Naive thymus-derived CD8-positive, alpha-beta T cell (primary cell): ENCODE data around the gene PFN4. TPM values are rescaled to one million over a fixed set of nuclear protein-coding genes. Genes with fewer than 3 reads are reported as not detected.
A peak's percentile ranks its signal among the peaks of the same experiment; 100 is the strongest.
"Not testable (repeated sequence)": the region's sequence is repeated elsewhere in the genome, so short reads cannot be mapped to it uniquely, and the experiment has no call there.

Source experiments
- ATAC-seq, 2 donors: fragments of 150-1000 bp; cut with Tn5 transposase in 1 of 2; sonication (Bioruptor Pico), chemical (Tn5 transposase) in 1 of 2; 1 replicate in 1 of 2; 2 replicates in 1 of 2; pipeline ENCODE4 v1.10.0; 2021; ENCODE audit warnings: mild to moderate bottlenecking in 2 of 2, moderate library complexity in 2 of 2
- POLR2A ChIA-PET: fragments of 350-600 bp; sonication (Branson Sonifier 250); formaldehyde crosslinking; loops from one replicate; lab custom pipeline; 2021; ENCODE audit warnings: antibody characterized with exemption; lab: Charles Lee
- DNase-seq, 10 donors: peaks; one replicate each; pipeline versions ENCODE4 v3.0.0 to v3.0.0-alpha.2; 2020 to 2022
- H3K27ac Mint-ChIP-seq, 10 donors: one replicate each; pipeline ENCODE4 v1.8.0; 2020 to 2022; ENCODE audit warnings: mild to moderate bottlenecking in 10 of 10, mixed read lengths in 10 of 10, moderate library complexity in 4 of 10, inconsistent platforms in 1 of 10
- H3K27me3 Mint-ChIP-seq, 5 donors: one replicate each; pipeline ENCODE4 v1.8.0; 2021 to 2022; ENCODE audit warnings: mixed read lengths in 5 of 5
- H3K36me3 Mint-ChIP-seq, 3 donors: one replicate each; pipeline ENCODE4 v1.8.0; 2020 to 2022; ENCODE audit warnings: mixed read lengths in 3 of 3, mild to moderate bottlenecking in 2 of 3, inconsistent platforms in 1 of 3
- H3K4me1 Mint-ChIP-seq, 4 donors: one replicate each; pipeline ENCODE4 v1.8.0; 2021 to 2022; ENCODE audit warnings: mixed read lengths in 4 of 4
- H3K4me3 Mint-ChIP-seq, 10 donors: one replicate each; pipeline ENCODE4 v1.8.0; 2020 to 2022; ENCODE audit warnings: mild to moderate bottlenecking in 10 of 10, mixed read lengths in 10 of 10, moderate library complexity in 6 of 10, inconsistent platforms in 1 of 10
- H3K9me3 Mint-ChIP-seq, 9 donors: one replicate each; pipeline ENCODE4 v1.8.0; 2020 to 2022; ENCODE audit warnings: mixed read lengths in 9 of 9, mild to moderate bottlenecking in 3 of 9, inconsistent platforms in 1 of 9, moderate library complexity in 1 of 9
- polyA plus RNA-seq, 3 donors: library from polyadenylated mRNA; unstranded; fragments of 300-500 nt; fragmentation: Illumina TruSeq; gene quantifications; one replicate each; pipeline ENCODE4 v1.2.3, GENCODE V29; 2021
- total RNA-seq, 8 experiments: library from RNA in 2 of 8; stranded (reverse) in 2 of 8; gene quantifications; one replicate each; pipeline ENCODE4 v1.2.3 and lab custom pipeline; 2021 to 2026

PFN4 gene
- total and polyA plus RNA-seq, 5 experiments from 2014 or later, result not detected

GRCh38 chr2:24147364-24147763, 24.2 kb upstream of the PFN4 start:
- Mint-ChIP-seq H3K4me3 (no peak overlapping the region), H3K4me1 (no peaks in the 10 kb centered on the region), H3K27me3 (no peaks in the 10 kb centered on the region), H3K27ac (no peak overlapping the region), H3K9me3 (peaks cover 7 to 37% (median 23%) of the 10 kb centered on the region in 9 donors), H3K36me3 (peaks cover 34 to 60% (median 36%) of the 10 kb centered on the region in 3 donors)
- DNase-seq, result no peak
- POLR2A ChIA-PET, result no interaction called here
- ATAC-seq, result no peak

DNA sequence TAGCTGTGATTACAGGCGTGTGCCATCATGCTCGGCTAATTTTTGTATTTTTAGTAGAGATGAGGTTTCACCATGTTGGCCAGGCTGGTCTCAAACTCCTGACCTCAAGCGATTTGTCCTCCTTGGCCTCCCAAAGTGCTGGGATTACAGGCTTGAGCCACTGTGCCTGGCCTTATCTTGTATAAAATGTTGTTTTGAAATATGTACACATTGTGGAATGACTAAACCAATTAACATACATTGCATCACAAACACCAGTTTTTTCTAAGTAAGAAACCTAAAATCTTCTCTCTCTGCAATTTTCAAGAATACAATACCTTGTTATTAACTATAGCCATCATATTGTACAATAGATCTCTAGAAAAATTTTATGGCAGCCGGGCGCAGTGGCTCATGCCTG, 17.2 kb upstream of the PFN4 start:
- H3K4me3 Mint-ChIP-seq, H3K9me3 Mint-ChIP-seq, H3K27ac Mint-ChIP-seq, DNase-seq, H3K27me3 Mint-ChIP-seq, ATAC-seq, POLR2A ChIA-PET, H3K4me1 Mint-ChIP-seq: not testable (repeated sequence)
- peaks cover 0 to 22% (median 7%) of the 10 kb centered on the region in 3 donors for H3K36me3 Mint-ChIP-seq

DNA sequence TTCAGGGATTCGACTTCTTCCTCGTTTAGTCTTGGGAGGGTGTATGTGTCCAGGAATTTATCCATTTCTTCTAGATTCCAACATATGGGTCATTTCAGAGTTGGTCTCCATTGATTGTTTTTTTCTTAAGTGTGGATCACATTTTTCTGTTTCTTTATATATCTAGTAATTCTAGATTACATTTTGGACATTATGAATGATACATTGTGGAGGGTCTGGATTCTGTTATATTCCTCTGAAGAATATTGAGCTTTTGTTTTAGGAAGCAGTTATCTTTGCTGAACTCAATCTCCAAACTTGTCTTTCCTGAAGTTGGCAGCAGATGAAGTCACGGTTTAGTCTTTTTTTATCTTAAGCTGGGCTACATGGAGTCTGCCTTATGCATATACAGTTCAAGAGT, 9.4 kb upstream of the PFN4 start:
- peaks cover 0 to 9% (median 0%) of the 10 kb centered on the region in 3 donors for H3K36me3 Mint-ChIP-seq
- H3K4me3 Mint-ChIP-seq, result no peak overlapping the region
- no peak for DNase-seq
- no peaks in the 10 kb centered on the region for H3K27me3 Mint-ChIP-seq
- no peak overlapping the region for H3K27ac Mint-ChIP-seq
- POLR2A ChIA-PET, result interaction anchor here (0.5 kb wide), 1 partner anchor 192 kb away, joined by 4 read pairs; the partner anchor contains the start of gene UBXN2A
- peaks cover 0 to 6% (median 0%) of the 10 kb centered on the region in 4 donors for H3K4me1 Mint-ChIP-seq
- H3K9me3 Mint-ChIP-seq, result peaks cover 0 to 15% (median 8%) of the 10 kb centered on the region in 9 donors
- ATAC-seq, result no peak

DNA sequence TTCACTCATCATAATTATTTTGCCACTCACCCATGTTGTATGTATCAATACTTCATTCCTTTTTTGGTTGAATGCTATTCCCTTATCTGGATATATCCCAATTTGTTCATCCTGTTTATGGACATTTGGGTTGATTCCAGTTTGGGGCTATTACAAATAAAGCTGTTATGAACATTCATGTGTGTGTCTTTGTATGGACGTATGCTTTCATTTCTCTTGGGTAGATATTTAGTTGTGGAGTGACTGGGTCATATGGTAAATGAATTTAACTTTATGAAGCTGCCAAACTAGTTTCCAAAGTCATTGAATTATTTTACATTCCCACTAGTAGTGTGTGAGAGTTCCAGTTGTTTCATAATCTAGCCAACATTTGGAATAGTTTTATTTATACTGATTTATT, 2.8 kb upstream of the PFN4 start:
- H3K27me3 Mint-ChIP-seq, result no peaks in the 10 kb centered on the region
- H3K36me3 Mint-ChIP-seq, result no peaks in the 10 kb centered on the region
- ATAC-seq (no peak), DNase-seq (no peak)
- POLR2A ChIA-PET, result no interaction called here
- peaks cover 11 to 22% (median 14%) of the 10 kb centered on the region in 4 donors for H3K4me1 Mint-ChIP-seq
- peak overlapping the region in 3 of 10 donors; percentile 29 to 45 (median 31) for H3K4me3 Mint-ChIP-seq
- no peaks in the 10 kb centered on the region for H3K9me3 Mint-ChIP-seq
- peak overlapping the region in 2 of 10 donors; percentile 43 to 63 for H3K27ac Mint-ChIP-seq

DNA sequence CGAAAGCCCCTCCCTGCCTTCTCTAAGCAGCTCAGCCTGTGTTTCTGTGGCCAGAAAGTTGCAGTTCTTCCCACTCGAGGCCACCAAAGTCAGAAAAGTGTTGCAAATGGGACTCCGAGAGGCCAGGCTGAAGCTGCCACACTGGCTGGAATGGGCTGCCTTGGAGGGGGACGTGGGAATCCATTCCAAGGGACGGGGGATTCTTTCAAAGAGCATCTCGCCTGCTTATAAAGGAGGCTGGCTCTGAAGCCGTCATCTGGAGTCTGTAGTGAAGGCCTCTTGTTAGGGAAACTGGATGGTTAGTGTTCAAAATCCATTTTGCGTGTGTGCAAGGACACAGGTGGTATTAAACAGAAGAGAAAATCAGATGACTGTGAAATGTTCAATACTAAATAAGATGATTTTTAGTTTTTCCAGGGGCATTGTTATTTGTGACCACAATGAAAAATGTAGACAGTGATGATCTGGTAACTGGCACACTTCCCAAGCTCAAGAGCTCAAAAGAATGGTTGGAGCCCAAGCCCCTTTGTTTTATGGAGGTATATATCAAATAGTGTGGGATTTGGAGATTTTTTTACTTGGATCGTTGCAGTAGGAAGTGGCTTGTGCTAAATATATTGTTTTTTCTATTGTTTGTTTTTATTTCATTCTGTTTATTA, 917 bp upstream of the PFN4 start:
- Mint-ChIP-seq H3K4me3 (peak overlapping the region; percentile 78 to 90 (median 82)), H3K4me1 (peaks cover 8 to 22% (median 14%) of the 10 kb centered on the region in 4 donors), H3K27me3 (no peaks in the 10 kb centered on the region), H3K36me3 (no peaks in the 10 kb centered on the region), H3K9me3 (no peaks in the 10 kb centered on the region), H3K27ac (peak overlapping the region; percentile 61 to 93 (median 84))
- DNase-seq, result no peak
- ATAC-seq, result peak; percentile 1 to 14
- POLR2A ChIA-PET, result interaction anchor here (0.8 to 2.3 kb wide), 3 partner anchors 14 to 197 kb away, joined by 3 to 10 read pairs (median 3); partner anchors contain the start of genes ATAD2B and WDCP

DNA sequence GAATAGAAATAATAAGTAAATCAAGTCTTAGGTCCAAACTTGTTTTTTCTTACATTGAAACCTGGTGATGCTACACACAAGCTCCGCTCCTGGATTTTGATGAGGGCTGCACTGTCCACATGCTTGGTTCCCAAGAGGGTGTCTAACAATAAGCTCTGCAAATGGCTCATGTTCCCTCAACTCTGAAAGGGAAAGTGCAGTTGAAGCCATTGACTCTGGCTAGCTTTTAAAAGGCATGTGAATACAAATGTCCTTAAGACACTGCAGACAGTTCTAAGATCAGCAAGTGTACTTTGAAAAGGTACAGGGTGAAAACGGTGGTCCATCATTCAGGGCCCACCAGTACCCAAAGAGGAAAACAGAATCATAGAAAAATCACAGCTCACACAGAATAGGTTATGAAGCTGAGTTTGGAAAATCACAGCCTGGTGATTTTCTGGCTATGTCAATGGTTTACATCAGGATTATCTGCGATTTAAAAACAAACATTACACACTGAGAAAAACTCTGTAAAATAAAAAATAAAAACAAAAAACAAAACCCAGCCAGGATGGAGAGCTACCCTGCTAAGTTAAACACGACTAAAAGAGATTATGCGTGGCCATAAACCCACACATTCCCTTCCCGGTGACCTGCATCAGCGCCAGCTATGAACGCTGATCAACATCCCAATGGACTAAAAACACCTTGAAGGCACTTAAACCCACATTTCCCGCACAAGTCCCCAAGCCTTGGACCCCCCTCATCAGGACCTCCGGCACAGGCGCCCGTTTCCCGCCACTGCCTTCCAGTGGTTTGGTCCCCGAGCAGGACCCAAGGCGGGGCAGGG, 554 bp downstream of the PFN4 start:
- POLR2A ChIA-PET, result interaction anchor here (1.2 to 2.3 kb wide), 3 partner anchors 46 to 237 kb away, joined by 3 to 10 read pairs (median 4); partner anchors contain the start of genes ATAD2B and SF3B6

GRCh38 chr2:24121469-24121868, 1.7 kb downstream of the PFN4 start:
- H3K36me3 Mint-ChIP-seq, result no peaks in the 10 kb centered on the region
- no peak for DNase-seq
- peak overlapping the region in 2 of 10 donors; percentile 40 to 45 for H3K4me3 Mint-ChIP-seq
- POLR2A ChIA-PET, result interaction anchor here (1.2 kb wide), 1 partner anchor 45 kb away, joined by 4 read pairs; the partner anchor contains the start of gene SF3B6
- H3K27ac Mint-ChIP-seq, result peak overlapping the region in 5 of 10 donors; percentile 38 to 77 (median 48)
- H3K9me3 Mint-ChIP-seq, result no peaks in the 10 kb centered on the region
- H3K4me1 Mint-ChIP-seq, result peaks cover 5 to 22% (median 13%) of the 10 kb centered on the region in 4 donors
- no peaks in the 10 kb centered on the region for H3K27me3 Mint-ChIP-seq
- ATAC-seq, result no peak

More for the DNA sequence above, 554 bp downstream of the PFN4 start:
- ATAC-seq (no peak), DNase-seq (no peak)
- Mint-ChIP-seq H3K27me3 (no peaks in the 10 kb centered on the region), H3K27ac (peak overlapping the region; percentile 40 to 90 (median 78)), H3K9me3 (no peaks in the 10 kb centered on the region), H3K36me3 (no peaks in the 10 kb centered on the region), H3K4me3 (peak overlapping the region; percentile 78 to 91 (median 87)), H3K4me1 (peaks cover 5 to 22% (median 14%) of the 10 kb centered on the region in 4 donors)

- POLR2A ChIA-PET, result no interaction called here
- Mint-ChIP-seq H3K36me3 (no peaks in the 10 kb centered on the region), H3K4me3 (peak overlapping the region in 1 of 10 donors; percentile 14), H3K9me3 (no peaks in the 10 kb centered on the region), H3K27ac (no peak overlapping the region), H3K4me1 (peaks cover 5 to 22% (median 13%) of the 10 kb centered on the region in 4 donors), H3K27me3 (no peaks in the 10 kb centered on the region)
- DNase-seq (no peak), ATAC-seq (no peak)
Observed at GRCh38 chr2:24121066-24121465, 2.1 kb downstream of the PFN4 start.

DNA sequence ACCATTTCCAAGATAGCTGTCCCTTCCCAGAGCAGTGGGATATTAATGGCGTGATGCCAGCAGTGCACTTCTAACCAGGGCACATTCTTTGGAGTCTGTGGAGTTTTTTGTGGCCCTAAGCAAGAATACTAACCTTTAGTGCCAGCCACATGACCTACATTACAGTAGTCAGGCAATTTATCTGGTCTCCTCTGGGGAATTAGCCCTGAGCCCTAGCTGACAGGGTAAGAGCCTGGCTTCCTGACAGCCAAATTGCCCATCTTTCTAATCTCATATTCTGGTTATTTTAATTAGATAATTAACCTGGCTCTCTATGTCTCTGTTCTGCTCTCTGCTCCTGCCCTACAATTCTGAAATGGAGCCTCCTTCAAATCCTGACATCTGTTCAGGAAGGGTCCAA, 5.2 kb downstream of the PFN4 start:
- H3K9me3 Mint-ChIP-seq, result no peaks in the 10 kb centered on the region
- H3K27me3 Mint-ChIP-seq, result no peaks in the 10 kb centered on the region
- POLR2A ChIA-PET, result interaction anchor here (0.7 kb wide), 1 partner anchor 45 kb away, joined by 3 read pairs; no protein-coding TSS in a partner anchor
- no peak overlapping the region for H3K4me3 Mint-ChIP-seq
- peaks cover 0 to 8% (median 5%) of the 10 kb centered on the region in 4 donors for H3K4me1 Mint-ChIP-seq
- ATAC-seq, result no peak
- no peaks in the 10 kb centered on the region for H3K36me3 Mint-ChIP-seq
- H3K27ac Mint-ChIP-seq, result peak overlapping the region in 1 of 10 donors; percentile 5
- DNase-seq, result no peak

DNA sequence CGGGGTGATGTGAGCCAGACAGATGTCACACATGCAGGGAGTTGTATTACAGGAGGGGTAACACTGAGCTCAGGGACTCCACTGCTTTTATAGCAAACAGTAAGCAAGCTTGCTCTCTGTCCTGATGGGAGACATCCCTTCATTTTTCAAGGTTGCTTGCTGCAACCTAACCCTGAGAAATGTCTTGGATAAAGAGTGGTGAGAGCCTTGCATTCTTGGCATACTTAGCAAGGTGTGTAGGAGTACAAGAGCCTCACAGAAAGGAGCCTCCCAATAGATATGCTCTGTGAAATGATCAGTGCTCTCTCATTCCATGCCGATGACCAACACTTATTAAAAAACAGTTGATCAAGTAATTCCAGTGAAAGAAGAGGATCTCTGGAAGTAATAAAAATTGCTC, 8.1 kb downstream of the PFN4 start:
- no peak overlapping the region for H3K4me3 Mint-ChIP-seq
- DNase-seq (no peak), ATAC-seq (no peak)
- POLR2A ChIA-PET, result no interaction called here
- H3K27me3 Mint-ChIP-seq, result no peaks in the 10 kb centered on the region
- no peaks in the 10 kb centered on the region for H3K9me3 Mint-ChIP-seq
- H3K27ac Mint-ChIP-seq, result no peak overlapping the region
- no peaks in the 10 kb centered on the region for H3K4me1 Mint-ChIP-seq
- H3K36me3 Mint-ChIP-seq, result no peaks in the 10 kb centered on the region

- ATAC-seq (no peak), DNase-seq (no peak)
- Mint-ChIP-seq H3K27me3 (no peaks in the 10 kb centered on the region), H3K27ac (peak overlapping the region in 1 of 10 donors; percentile 4), H3K4me1 (no peaks in the 10 kb centered on the region), H3K9me3 (peaks cover 0 to 27% (median 12%) of the 10 kb centered on the region in 9 donors), H3K4me3 (no peak overlapping the region), H3K36me3 (peaks cover 0 to 21% (median 10%) of the 10 kb centered on the region in 3 donors)
- POLR2A ChIA-PET, result no interaction called here
Observed at GRCh38 chr2:24111407-24111901, 11.7 kb downstream of the PFN4 start.

DNA sequence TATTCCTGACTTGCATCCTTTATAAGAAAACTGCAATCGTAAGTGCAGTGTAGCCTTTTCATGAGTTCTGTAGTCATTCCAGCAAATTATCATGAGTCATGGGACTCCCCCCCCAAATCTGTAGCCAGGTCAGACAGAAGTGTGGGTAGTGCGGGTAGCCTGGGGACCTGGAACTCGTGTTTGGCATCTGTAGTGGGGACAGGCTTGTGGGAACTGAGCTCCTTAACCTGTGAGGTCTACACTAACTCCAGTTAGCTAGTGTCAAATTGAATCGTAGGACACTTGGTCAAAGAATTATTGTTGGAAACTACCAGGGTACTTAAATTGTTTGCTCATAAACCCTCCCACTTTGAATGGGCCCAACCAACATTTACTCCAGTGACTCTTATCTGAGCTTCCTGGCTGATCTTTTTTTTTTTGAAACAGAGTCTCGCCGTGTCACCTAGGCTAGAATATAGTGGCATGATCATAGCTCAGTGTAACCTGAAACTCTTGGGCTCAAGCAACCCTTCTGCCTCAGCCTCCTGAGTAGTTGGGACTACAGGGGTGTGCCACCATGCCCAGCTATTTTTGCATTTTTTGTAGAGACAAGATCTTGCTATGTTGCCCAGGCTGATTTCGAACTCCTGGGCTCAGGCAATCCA, 12.4 kb downstream of the PFN4 start:
- Mint-ChIP-seq H3K9me3 (peaks cover 0 to 30% (median 14%) of the 10 kb centered on the region in 9 donors), H3K27me3 (no peaks in the 10 kb centered on the region), H3K4me1 (no peaks in the 10 kb centered on the region), H3K4me3 (no peak overlapping the region), H3K27ac (no peak overlapping the region), H3K36me3 (peaks cover 0 to 23% (median 10%) of the 10 kb centered on the region in 3 donors)
- ATAC-seq, result no peak
- no peak for DNase-seq
- POLR2A ChIA-PET, result interaction anchor here (0.6 to 0.8 kb wide), 2 partner anchors 13 to 79 kb away, joined by 3 read pairs; no protein-coding TSS in a partner anchor
